Stimulated activated naive CD8-positive, alpha-beta T cell treated with anti-CD3 and anti-CD28 coated beads, Interleukin-15, Interleukin-2, amounts not matched to agents 100 ng/mL and 50 ng/mL, for 24 hours (primary cell): Measurements from ENCODE around the gene SPATA31A3.
"Not testable (repeated sequence)": the region's sequence is repeated elsewhere in the genome, so short reads cannot be mapped to it uniquely, and the experiment has no call there.

Experiments used
- H3K27ac Mint-ChIP-seq: one replicate; pipeline ENCODE4 v1.8.0; 2021; ENCODE audit warnings: mild to moderate bottlenecking, mixed read lengths
- H3K27me3 Mint-ChIP-seq: one replicate; pipeline ENCODE4 v1.8.0; 2021; ENCODE audit warnings: mixed read lengths
- H3K36me3 Mint-ChIP-seq: one replicate; pipeline ENCODE4 v1.8.0; 2021; ENCODE audit warnings: low read depth, mixed read lengths
- H3K4me1 Mint-ChIP-seq: one replicate; pipeline ENCODE4 v1.8.0; 2021; ENCODE audit warnings: low read depth, mixed read lengths
- H3K4me3 Mint-ChIP-seq: one replicate; pipeline ENCODE4 v1.8.0; 2021; ENCODE audit warnings: mild to moderate bottlenecking, mixed read lengths
- H3K9me3 Mint-ChIP-seq: one replicate; pipeline ENCODE4 v1.8.0; 2021; ENCODE audit warnings: mixed read lengths

SPATA31A3 gene

GRCh38 chr9:66992450-66992849 lies at the start of gene SPATA31A3:
SPATA31A3 (minus strand) TSS chr9:66992550; CDS start chr9:66992521, 29 bp downstream.
- H3K27ac Mint-ChIP-seq = not testable (repeated sequence)

GRCh38 chr9:66952576-66952975 lies 39.8 kb downstream of the SPATA31A3 start:
- H3K36me3 Mint-ChIP-seq, H3K9me3 Mint-ChIP-seq, H3K4me3 Mint-ChIP-seq, H3K27ac Mint-ChIP-seq, H3K27me3 Mint-ChIP-seq, H3K4me1 Mint-ChIP-seq: not testable (repeated sequence)

More at GRCh38 chr9:66992450-66992849, at the start of gene SPATA31A3:
- H3K36me3 Mint-ChIP-seq, H3K4me3 Mint-ChIP-seq, H3K27me3 Mint-ChIP-seq, H3K9me3 Mint-ChIP-seq, H3K4me1 Mint-ChIP-seq: not testable (repeated sequence)

- not testable (repeated sequence) for H3K27ac Mint-ChIP-seq, H3K4me1 Mint-ChIP-seq, H3K4me3 Mint-ChIP-seq, H3K36me3 Mint-ChIP-seq, H3K27me3 Mint-ChIP-seq, H3K9me3 Mint-ChIP-seq
Observed at GRCh38 chr9:66942400-66943155, 49.8 kb downstream of the SPATA31A3 start.

DNA sequence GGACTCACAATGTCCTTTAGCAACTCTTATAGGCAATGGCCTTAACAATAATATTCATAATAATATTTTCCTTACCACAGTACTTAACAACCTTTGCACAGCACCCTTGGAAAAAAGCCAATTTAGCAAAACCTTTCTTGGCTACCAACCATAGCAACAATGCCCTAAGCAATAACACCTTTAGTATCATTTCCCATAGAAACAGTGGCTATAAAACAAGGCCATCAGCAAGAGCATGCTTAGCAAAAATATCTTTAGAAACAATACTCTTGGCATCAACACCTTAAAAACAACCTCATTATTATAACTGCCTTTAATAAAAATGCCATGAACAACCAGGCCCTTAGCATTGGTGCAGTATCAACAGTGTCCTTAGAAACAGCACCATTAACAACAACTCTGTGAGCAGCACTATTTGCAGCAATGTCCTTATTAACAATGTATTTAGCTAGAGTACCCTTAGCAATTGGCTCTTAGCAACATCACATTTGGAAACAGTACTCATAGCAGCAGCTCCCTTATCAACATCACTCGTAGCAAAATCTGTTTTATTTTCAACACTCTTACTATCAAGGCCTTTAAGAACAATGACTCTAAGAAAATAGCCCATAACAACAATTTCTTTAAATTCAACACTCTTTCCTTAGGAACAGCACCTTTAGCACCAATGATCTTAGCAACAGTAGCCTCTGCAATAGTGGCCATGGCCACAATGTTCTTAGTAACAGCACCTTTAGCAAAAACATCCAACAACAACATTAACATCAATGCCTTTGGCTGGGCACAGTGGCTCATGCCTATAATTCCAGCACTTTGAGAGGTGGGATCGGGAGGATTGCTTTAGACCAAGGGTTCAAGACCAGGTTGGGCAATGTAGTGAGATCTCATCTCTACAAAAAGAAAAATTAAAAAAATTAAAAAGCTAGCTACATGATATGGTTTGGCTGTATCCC lies 52.2 kb downstream of the SPATA31A3 start:
- H3K9me3 Mint-ChIP-seq, H3K27ac Mint-ChIP-seq, H3K4me3 Mint-ChIP-seq, H3K27me3 Mint-ChIP-seq, H3K4me1 Mint-ChIP-seq, H3K36me3 Mint-ChIP-seq: not testable (repeated sequence)

- not testable (repeated sequence) for H3K36me3 Mint-ChIP-seq, H3K27me3 Mint-ChIP-seq, H3K4me3 Mint-ChIP-seq, H3K27ac Mint-ChIP-seq, H3K9me3 Mint-ChIP-seq, H3K4me1 Mint-ChIP-seq
Observed at GRCh38 chr9:66938322-66938721, 54.0 kb downstream of the SPATA31A3 start.

GRCh38 chr9:66937662-66938061 lies 54.7 kb downstream of the SPATA31A3 start:
- H3K36me3 Mint-ChIP-seq, H3K4me1 Mint-ChIP-seq, H3K27ac Mint-ChIP-seq, H3K9me3 Mint-ChIP-seq, H3K4me3 Mint-ChIP-seq, H3K27me3 Mint-ChIP-seq: not testable (repeated sequence)
